Activated naive CD8-positive, alpha-beta T cell treated with anti-CD3 and anti-CD28 coated beads for 36 hours (primary cell): ENCODE data around the gene SHROOM2. TPM values are rescaled to one million over a fixed set of nuclear protein-coding genes. Genes with fewer than 3 reads are reported as not detected.
A peak's percentile ranks its signal among the peaks of the same experiment; 100 is the strongest.

Experiments
- DNase-seq: peaks from one replicate; pipeline ENCODE4 v3.0.0; 2021
- H3K27ac Mint-ChIP-seq: one replicate; pipeline ENCODE4 v1.8.0; 2022; ENCODE audit warnings: mild to moderate bottlenecking, moderate library complexity, mixed read lengths
- H3K27me3 Mint-ChIP-seq: one replicate; pipeline ENCODE4 v1.8.0; 2022; ENCODE audit warnings: mild to moderate bottlenecking, mixed read lengths
- H3K36me3 Mint-ChIP-seq: one replicate; pipeline ENCODE4 v1.8.0; 2021; ENCODE audit warnings: mild to moderate bottlenecking, mixed read lengths
- H3K4me1 Mint-ChIP-seq: one replicate; pipeline ENCODE4 v1.8.0; 2021; ENCODE audit warnings: mixed read lengths
- H3K4me3 Mint-ChIP-seq: one replicate; pipeline ENCODE4 v1.8.0; 2022; ENCODE audit warnings: mild to moderate bottlenecking, moderate library complexity, mixed read lengths
- H3K9me3 Mint-ChIP-seq: one replicate; pipeline ENCODE4 v1.8.0; 2022; ENCODE audit warnings: mixed read lengths
- total RNA-seq, 2 experiments: library from RNA; stranded (reverse); gene quantifications; one replicate each; pipeline ENCODE4 v1.2.3, GENCODE V29; 2021

Gene SHROOM2
- total RNA-seq, 2 experiments from 2014 or later, result not detected

GRCh38 chrX:9980401-9980800, 194.2 kb downstream of the SHROOM2 start:
- no peaks in the 10 kb centered on the region for H3K9me3 Mint-ChIP-seq
- no peak overlapping the region for H3K27ac Mint-ChIP-seq
- H3K27me3 Mint-ChIP-seq, result no peaks in the 10 kb centered on the region
- H3K36me3 Mint-ChIP-seq, result no peaks in the 10 kb centered on the region
- no peak for DNase-seq
- no peaks in the 10 kb centered on the region for H3K4me1 Mint-ChIP-seq
- H3K4me3 Mint-ChIP-seq, result no peak overlapping the region

GRCh38 chrX:9980927-9981326, 194.7 kb downstream of the SHROOM2 start:
- DNase-seq, result no peak
- no peak overlapping the region for H3K4me3 Mint-ChIP-seq
- no peaks in the 10 kb centered on the region for H3K27me3 Mint-ChIP-seq
- no peak overlapping the region for H3K27ac Mint-ChIP-seq
- no peaks in the 10 kb centered on the region for H3K36me3 Mint-ChIP-seq
- no peaks in the 10 kb centered on the region for H3K9me3 Mint-ChIP-seq
- H3K4me1 Mint-ChIP-seq, result no peaks in the 10 kb centered on the region

- no peak for DNase-seq
- Mint-ChIP-seq H3K4me1 (no peaks in the 10 kb centered on the region), H3K27me3 (no peaks in the 10 kb centered on the region), H3K27ac (no peak overlapping the region), H3K9me3 (no peaks in the 10 kb centered on the region), H3K4me3 (no peak overlapping the region), H3K36me3 (no peaks in the 10 kb centered on the region)
Measured at GRCh38 chrX:9983441-9983840, 197.2 kb downstream of the SHROOM2 start.

- Mint-ChIP-seq H3K36me3 (no peaks in the 10 kb centered on the region), H3K27me3 (no peaks in the 10 kb centered on the region), H3K4me3 (no peak overlapping the region), H3K27ac (no peak overlapping the region), H3K9me3 (no peaks in the 10 kb centered on the region), H3K4me1 (no peaks in the 10 kb centered on the region)
- DNase-seq, result no peak
Measured at GRCh38 chrX:9983846-9984245, 197.6 kb downstream of the SHROOM2 start.

GRCh38 chrX:9988762-9989161, 202.5 kb downstream of the SHROOM2 start:
- H3K4me3 Mint-ChIP-seq, result no peak overlapping the region
- no peak overlapping the region for H3K27ac Mint-ChIP-seq
- no peak for DNase-seq
- no peaks in the 10 kb centered on the region for H3K9me3 Mint-ChIP-seq
- no peaks in the 10 kb centered on the region for H3K4me1 Mint-ChIP-seq
- H3K36me3 Mint-ChIP-seq, result no peaks in the 10 kb centered on the region
- H3K27me3 Mint-ChIP-seq, result no peaks in the 10 kb centered on the region

- H3K27me3 Mint-ChIP-seq, result no peaks in the 10 kb centered on the region
- H3K36me3 Mint-ChIP-seq, result no peaks in the 10 kb centered on the region
- H3K4me3 Mint-ChIP-seq, result no peak overlapping the region
- DNase-seq, result no peak
- no peak overlapping the region for H3K27ac Mint-ChIP-seq
- H3K4me1 Mint-ChIP-seq, result peaks cover under 1% of the 10 kb centered on the region
- no peaks in the 10 kb centered on the region for H3K9me3 Mint-ChIP-seq
Measured at GRCh38 chrX:9992061-9992460, 205.8 kb downstream of the SHROOM2 start.

GRCh38 chrX:9992724-9993123, 206.5 kb downstream of the SHROOM2 start:
- H3K27ac Mint-ChIP-seq, result no peak overlapping the region
- no peaks in the 10 kb centered on the region for H3K27me3 Mint-ChIP-seq
- H3K4me3 Mint-ChIP-seq, result no peak overlapping the region
- H3K4me1 Mint-ChIP-seq, result peaks cover 6% of the 10 kb centered on the region
- DNase-seq, result no peak
- no peaks in the 10 kb centered on the region for H3K9me3 Mint-ChIP-seq
- H3K36me3 Mint-ChIP-seq, result no peaks in the 10 kb centered on the region

GRCh38 chrX:9995855-9996339, 209.7 kb downstream of the SHROOM2 start:
- DNase-seq, result peak; percentile 51
- Mint-ChIP-seq H3K27me3 (no peaks in the 10 kb centered on the region), H3K4me3 (no peak overlapping the region), H3K27ac (peak overlapping the region; percentile 34), H3K4me1 (peaks cover 6% of the 10 kb centered on the region), H3K9me3 (no peaks in the 10 kb centered on the region), H3K36me3 (no peaks in the 10 kb centered on the region)

GRCh38 chrX:9997041-9997440, 210.8 kb downstream of the SHROOM2 start:
- H3K4me1 Mint-ChIP-seq, result peaks cover 6% of the 10 kb centered on the region
- no peak overlapping the region for H3K4me3 Mint-ChIP-seq
- no peaks in the 10 kb centered on the region for H3K36me3 Mint-ChIP-seq
- peak overlapping the region; percentile 67 for H3K27ac Mint-ChIP-seq
- no peak for DNase-seq
- H3K9me3 Mint-ChIP-seq, result no peaks in the 10 kb centered on the region
- H3K27me3 Mint-ChIP-seq, result no peaks in the 10 kb centered on the region

- DNase-seq, result peak; percentile 72
- no peaks in the 10 kb centered on the region for H3K27me3 Mint-ChIP-seq
- peak overlapping the region; percentile 67 for H3K27ac Mint-ChIP-seq
- no peaks in the 10 kb centered on the region for H3K9me3 Mint-ChIP-seq
- peaks cover 6% of the 10 kb centered on the region for H3K4me1 Mint-ChIP-seq
- no peaks in the 10 kb centered on the region for H3K36me3 Mint-ChIP-seq
- no peak overlapping the region for H3K4me3 Mint-ChIP-seq
Measured at GRCh38 chrX:9997524-9997923, 211.3 kb downstream of the SHROOM2 start.

Other genes with a start within 250 kb of the SHROOM2 start
- gene GPR143, start 20.6 kb upstream of the SHROOM2 start, total RNA-seq, result not detected
- not detected for gene CLDN34, start 180.9 kb downstream of the SHROOM2 start, total RNA-seq